GM12892 (cell line): ENCODE data around the gene HLA-A.
"Not testable (repeated sequence)": the region's sequence is repeated elsewhere in the genome, so short reads cannot be mapped to it uniquely, and the experiment has no call there.

Experiments
- POLR2A ChIP-seq: IDR thresholded peaks from 2 replicates; pipeline ENCODE4 v1.6.1; 2011; ENCODE audit warnings: low read depth, low read length, control low read depth
- TAF1 ChIP-seq: IDR thresholded peaks from 2 replicates; pipeline ENCODE4 v1.6.1; 2011; ENCODE audit warnings: low read depth, mild to moderate bottlenecking, control low read depth, low read length, borderline replicate concordance

DNA sequence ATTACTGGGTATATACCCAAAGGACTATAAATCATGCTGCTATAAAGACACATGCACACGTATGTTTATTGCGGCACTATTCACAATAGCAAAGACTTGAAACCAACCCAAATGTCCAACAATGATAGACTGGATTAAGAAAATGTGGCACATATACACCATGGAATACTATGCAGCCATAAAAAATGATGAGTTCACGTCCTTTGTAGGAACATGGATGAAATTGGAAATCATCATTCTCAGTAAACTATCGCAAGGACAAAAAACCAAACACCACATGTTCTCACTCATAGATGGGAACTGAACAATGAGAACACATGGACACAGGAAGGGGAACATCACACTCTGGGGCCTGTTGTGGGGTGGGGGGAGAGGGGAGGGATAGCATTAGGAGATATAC is 37.7 kb downstream of the HLA-A start:
- not testable (repeated sequence) for TF ChIP-seq POLR2A, TAF1
